A673 (cell line): ENCODE data around the gene ELANE. TPM values are rescaled to one million over a fixed set of nuclear protein-coding genes. Genes with fewer than 3 reads are reported as not detected.
A peak's percentile ranks its signal among the peaks of the same experiment; 100 is the strongest.

Experiments
- BruUV-seq: library from RNA; stranded (reverse); fragments of 400-500 nt; replicated peaks from 2 replicates; lab custom pipeline; 2021; lab: Mats Ljungman, UMichigan
- CTCF ChIA-PET: fragments of 300-600 bp; sonication (Branson Sonifier 250); formaldehyde crosslinking; loops from one replicate; lab custom pipeline; 2022; ENCODE audit warnings: antibody characterized with exemption; lab: Charles Lee
- POLR2A ChIA-PET: fragments of 300-600 bp; sonication (Branson Sonifier 250); formaldehyde crosslinking; loops from one replicate; lab custom pipeline; 2022; ENCODE audit warnings: antibody characterized with exemption; ENCODE audit not compliant: low non-redundant PET; lab: Charles Lee
- DNase-seq: peaks from one replicate; pipeline ENCODE4 v3.0.0-alpha.2; 2015; ENCODE audit warnings: low spot score
- H3K27ac ChIP-seq: fragments of 200-600 bp; sonication (generic); 2 replicates; pipeline ENCODE4 v1.5.1; 2016; ENCODE audit warnings: mixed run types, low read depth, mild to moderate bottlenecking, mixed read lengths, antibody characterized with exemption, low read length; ENCODE audit not compliant: poor library complexity, severe bottlenecking
- H3K27me3 ChIP-seq: fragments of 200-600 bp; sonication (generic); replicated peaks from 2 replicates; pipeline ENCODE4 v1.6.1; 2017; ENCODE audit warnings: mixed run types, low read depth, mild to moderate bottlenecking, mixed read lengths, antibody characterized with exemption, low read length; ENCODE audit not compliant: insufficient read depth, poor library complexity
- H3K36me3 ChIP-seq: fragments of 200-600 bp; sonication (generic); 2 replicates; pipeline ENCODE4 v1.6.1; 2016; ENCODE audit warnings: mixed run types, mild to moderate bottlenecking, mixed read lengths, antibody characterized with exemption, low read length; ENCODE audit not compliant: insufficient read depth, poor library complexity, severe bottlenecking
- H3K4me1 ChIP-seq: fragments of 200-600 bp; sonication (generic); 2 replicates; pipeline ENCODE4 v1.6.1; 2017; ENCODE audit warnings: mixed run types, mild to moderate bottlenecking, mixed read lengths, antibody characterized with exemption, low read length; ENCODE audit not compliant: insufficient read depth, poor library complexity, severe bottlenecking
- H3K4me3 ChIP-seq: fragments of 200-600 bp; sonication (generic); 2 replicates; pipeline ENCODE4 v1.5.1; 2016; ENCODE audit warnings: low read depth, mixed run types, mild to moderate bottlenecking, mixed read lengths, low read length; ENCODE audit not compliant: poor library complexity, severe bottlenecking
- H3K9me3 ChIP-seq: fragments of 200-600 bp; sonication (generic); 2 replicates; pipeline ENCODE4 v1.6.1; 2016; ENCODE audit warnings: mixed run types, low read depth, mild to moderate bottlenecking, mixed read lengths, antibody characterized with exemption, low read length; ENCODE audit not compliant: poor library complexity, severe bottlenecking
- EZH2 ChIP-seq: fragments of 200-600 bp; sonication (generic); IDR thresholded peaks from 2 replicates; pipeline ENCODE4 v1.6.1; 2017; ENCODE audit warnings: borderline replicate concordance, low read depth, mild to moderate bottlenecking, mixed read lengths, antibody characterized with exemption, low read length; ENCODE audit not compliant: poor library complexity, severe bottlenecking
- intact Hi-C: fragments of 100-400 bp; cut with micrococcal nuclease; formaldehyde crosslinking; loops from one replicate; pipeline ENCODE4 v1.10.0; 2022; ENCODE audit not compliant: unreplicated experiment
- total RNA-seq: library from RNA; stranded (reverse); gene quantifications from 2 replicates; pipeline ENCODE4 v1.2.3, GENCODE V29; 2021
- TF ChIP-seq, protein P1 (sequence below): fragments of 300-800, 200-600 bp; sonication (generic); conservative IDR thresholded peaks from 2 replicates; pipeline ENCODE4 v1.5.1; 2017; ENCODE audit warnings: low read depth, mild to moderate bottlenecking, antibody characterized with exemption, low read length, moderate library complexity, mixed read lengths

Gene ELANE
- total RNA-seq, 1 experiment from 2014 or later: not detected

- peaks cover 9% of the 10 kb centered on the region for H3K4me1 ChIP-seq
- no peak overlapping the region for H3K4me3 ChIP-seq
- no peaks in the 10 kb centered on the region for H3K36me3 ChIP-seq
- no peak for TF ChIP-seq EZH2
- TF ChIP-seq, protein P1, sequence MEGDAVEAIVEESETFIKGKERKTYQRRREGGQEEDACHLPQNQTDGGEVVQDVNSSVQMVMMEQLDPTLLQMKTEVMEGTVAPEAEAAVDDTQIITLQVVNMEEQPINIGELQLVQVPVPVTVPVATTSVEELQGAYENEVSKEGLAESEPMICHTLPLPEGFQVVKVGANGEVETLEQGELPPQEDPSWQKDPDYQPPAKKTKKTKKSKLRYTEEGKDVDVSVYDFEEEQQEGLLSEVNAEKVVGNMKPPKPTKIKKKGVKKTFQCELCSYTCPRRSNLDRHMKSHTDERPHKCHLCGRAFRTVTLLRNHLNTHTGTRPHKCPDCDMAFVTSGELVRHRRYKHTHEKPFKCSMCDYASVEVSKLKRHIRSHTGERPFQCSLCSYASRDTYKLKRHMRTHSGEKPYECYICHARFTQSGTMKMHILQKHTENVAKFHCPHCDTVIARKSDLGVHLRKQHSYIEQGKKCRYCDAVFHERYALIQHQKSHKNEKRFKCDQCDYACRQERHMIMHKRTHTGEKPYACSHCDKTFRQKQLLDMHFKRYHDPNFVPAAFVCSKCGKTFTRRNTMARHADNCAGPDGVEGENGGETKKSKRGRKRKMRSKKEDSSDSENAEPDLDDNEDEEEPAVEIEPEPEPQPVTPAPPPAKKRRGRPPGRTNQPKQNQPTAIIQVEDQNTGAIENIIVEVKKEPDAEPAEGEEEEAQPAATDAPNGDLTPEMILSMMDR: no peak
- no TSS peak for BruUV-seq
- POLR2A ChIA-PET: no interaction called here
- no peak overlapping the region for H3K27ac ChIP-seq
- H3K27me3 ChIP-seq: no peaks in the 10 kb centered on the region
- intact Hi-C loops: no loop called here
- no peak for DNase-seq
- CTCF ChIA-PET: no interaction called here
- H3K9me3 ChIP-seq: no peaks in the 10 kb centered on the region
Measured at GRCh38 chr19:858284-858683, 6.2 kb downstream of the ELANE start.

DNA sequence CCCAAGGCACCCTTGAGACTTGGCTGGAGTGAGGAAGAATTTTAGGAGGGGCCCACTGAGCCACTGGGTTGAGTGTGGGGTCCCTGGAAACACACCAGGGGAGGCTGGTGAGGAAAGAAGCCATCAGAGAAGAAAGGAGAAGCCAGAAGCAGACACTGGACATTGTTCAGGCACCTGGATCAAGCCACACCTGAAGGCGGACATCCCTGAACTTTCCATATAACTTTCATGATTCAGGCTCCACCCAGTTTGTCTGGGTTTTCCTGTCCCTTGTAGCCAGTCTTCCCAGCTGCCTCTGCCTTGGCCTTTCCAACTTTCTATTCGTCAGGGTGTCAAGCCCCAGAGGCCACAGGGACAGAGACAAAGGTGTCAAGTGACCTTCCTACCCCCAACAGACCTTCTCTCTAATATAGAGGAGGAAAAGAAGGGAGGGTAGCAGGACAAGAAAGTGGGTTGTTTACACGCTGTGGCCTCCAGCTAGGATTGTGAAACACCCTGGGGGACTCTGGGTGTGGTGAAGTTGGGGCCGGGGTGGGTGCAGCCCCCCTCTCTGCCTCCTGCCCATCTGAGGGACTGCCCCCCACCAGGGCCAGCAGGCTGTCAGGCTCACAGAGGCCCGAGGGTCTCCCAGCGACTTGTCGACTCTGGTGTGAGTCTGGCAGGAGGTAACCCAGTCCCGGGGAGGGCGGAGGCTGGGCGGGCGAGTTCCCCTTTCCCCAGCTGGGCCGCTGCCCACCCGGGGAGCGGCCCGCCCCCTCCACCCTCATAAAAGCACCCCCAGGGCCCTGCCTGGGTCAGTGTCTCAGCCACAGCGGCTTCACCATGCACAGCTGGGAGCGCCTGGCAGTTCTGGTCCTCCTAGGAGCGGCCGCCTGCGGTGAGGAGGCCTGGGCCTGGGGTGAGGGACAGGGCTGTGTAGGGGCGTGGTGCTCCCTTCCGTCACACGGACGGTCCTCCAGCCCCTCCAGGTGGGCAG, 7.1 kb downstream of the ELANE start, which contains the start of gene CFD:
Gene CFD (plus strand): TSS at position 797 of the 976 bp plus-strand sequence. CDS start 26 bp downstream, at position 823.
- Histone ChIP-seq H3K4me3 (peak within 1 kb of the TSS; percentile 51), H3K9me3 (no peaks in the 10 kb centered on the region), H3K27ac (no peak within 1 kb of the TSS), H3K4me1 (peaks cover 9% of the 10 kb centered on the region), H3K27me3 (no peaks in the 10 kb centered on the region), H3K36me3 (no peaks in the 10 kb centered on the region)
- TF ChIP-seq EZH2: no peak
- TF ChIP-seq, protein P1: no peak
- DNase-seq: no peak
- POLR2A ChIA-PET: no interaction called here
- CTCF ChIA-PET: no interaction called here
- intact Hi-C loops: no loop called here
- no TSS peak for BruUV-seq

DNA sequence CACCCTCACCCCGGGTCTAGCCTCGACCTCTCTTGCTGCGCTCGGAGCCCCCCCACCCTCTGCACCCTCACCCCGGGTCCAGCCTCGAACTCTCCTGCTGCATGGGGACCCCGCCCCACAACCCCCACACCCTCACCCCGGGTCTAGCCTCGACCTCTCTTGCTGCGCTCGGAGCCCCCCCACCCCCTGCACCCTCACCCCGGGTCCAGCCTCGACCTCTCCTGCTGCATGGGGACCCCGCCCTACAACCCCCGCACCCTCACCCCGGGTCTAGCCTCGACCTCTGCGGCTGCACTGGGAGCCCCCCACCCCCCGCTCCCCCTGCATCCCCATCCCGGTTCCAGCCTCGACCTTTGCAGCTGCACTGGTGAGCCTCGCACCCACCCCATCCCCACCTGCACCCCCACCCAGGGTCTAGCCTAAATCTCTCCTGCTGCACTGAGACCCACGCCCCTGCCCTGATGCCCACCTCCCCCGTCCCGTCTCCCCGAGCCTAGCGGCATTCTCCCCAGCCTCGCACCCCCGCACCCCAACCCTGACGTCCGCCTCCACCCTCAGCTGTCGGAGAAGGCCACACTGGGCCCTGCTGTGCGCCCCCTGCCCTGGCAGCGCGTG, 9.1 kb downstream of the ELANE start:
- no peaks in the 10 kb centered on the region for H3K9me3 ChIP-seq
- H3K4me3 ChIP-seq: peak overlapping the region; percentile 51
- H3K4me1 ChIP-seq: peaks cover 9% of the 10 kb centered on the region
- POLR2A ChIA-PET: no interaction called here
- TF ChIP-seq EZH2: no peak
- TF ChIP-seq, protein P1: no peak
- DNase-seq: no peak
- no peaks in the 10 kb centered on the region for H3K36me3 ChIP-seq
- BruUV-seq: no TSS peak
- H3K27me3 ChIP-seq: no peaks in the 10 kb centered on the region
- CTCF ChIA-PET: no interaction called here
- no peak overlapping the region for H3K27ac ChIP-seq
- intact Hi-C loops: loop anchor here (5.0 to 10.0 kb wide), 3 partner anchors 89 to 384 kb away; partner anchors contain the start of genes ATP5F1D, MIDN and WDR18
